ENCODE measurements around the gene GOLGA6D. TPM values are rescaled to one million over a fixed set of nuclear protein-coding genes. Genes with fewer than 3 reads are reported as not detected.
"Not testable (repeated sequence)": the region's sequence is repeated elsewhere in the genome, so short reads cannot be mapped to it uniquely, and the experiment has no call there.

The GOLGA6D gene
- total RNA-seq, 4 donors from 2014 or later = not detected

DNA sequence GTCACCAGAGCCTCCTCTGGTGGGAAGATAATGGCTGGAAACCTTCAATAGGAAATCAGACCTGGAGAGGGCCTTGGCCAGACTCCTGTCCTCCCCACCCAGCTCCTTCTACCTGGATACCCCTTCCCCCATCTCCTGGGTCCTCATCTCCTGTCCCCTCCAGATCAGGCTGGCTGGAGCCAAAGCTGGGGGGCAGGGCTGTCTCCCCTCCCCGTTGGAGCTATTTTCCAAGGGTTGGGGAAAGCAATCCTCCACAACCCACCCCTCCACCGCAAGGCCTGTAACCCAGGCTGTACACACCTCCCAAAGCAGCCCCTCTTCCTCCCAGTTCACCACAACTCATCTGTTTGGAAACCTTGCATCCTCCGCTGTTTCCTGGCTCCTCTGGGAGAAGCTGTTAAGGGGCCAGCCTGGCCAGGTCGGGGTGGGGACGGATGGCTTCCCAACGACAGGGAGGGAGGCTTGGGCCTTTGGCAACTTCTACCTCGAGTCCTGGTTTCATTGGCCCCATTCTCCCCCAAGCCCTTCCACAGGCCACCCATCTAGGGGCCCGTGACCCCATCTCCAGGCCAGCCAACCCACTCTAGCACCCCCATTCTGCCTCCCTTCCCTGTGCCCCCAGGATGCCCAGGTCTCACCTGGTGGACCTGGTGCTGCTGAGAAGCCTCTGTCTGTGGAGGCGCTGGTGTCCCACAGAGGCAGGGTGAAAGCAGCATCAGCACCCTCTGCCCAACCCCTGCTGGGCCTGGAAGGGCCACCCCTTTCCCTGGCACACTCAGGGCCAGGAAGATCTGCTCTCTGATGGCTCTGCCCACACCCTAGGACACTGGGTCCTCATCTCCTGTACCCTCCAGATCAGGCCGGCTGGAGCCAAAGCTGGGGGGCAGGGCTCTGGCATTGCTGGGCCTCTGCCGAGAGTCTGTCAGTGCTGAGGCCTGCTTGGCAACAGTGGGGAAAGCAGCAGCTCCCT lies 46.6 kb upstream of the GOLGA6D start:
- H3K27ac ChIP-seq = no peak overlapping the region
- ATAC-seq = no peak
- no peaks in the 10 kb centered on the region for H3K9me3 ChIP-seq
- H3K4me1 ChIP-seq = no peaks in the 10 kb centered on the region
- no peak overlapping the region for H3K4me3 ChIP-seq
- in situ Hi-C loops (cut with MboI; ENCODE audit: low sequenced_read_pairs in 4 of 4) = no loop called here
- DNase-seq = no peak
- peaks cover 0 to 7% (median 2%) of the 10 kb centered on the region in 3 donors for H3K27me3 ChIP-seq
- intact Hi-C loops (cut with DNase I; ENCODE audit: low total_unique reads) = loop anchor here (10.0 kb wide), 1 partner anchor 89 kb away; no protein-coding TSS in a partner anchor
- TF ChIP-seq, protein P1, sequence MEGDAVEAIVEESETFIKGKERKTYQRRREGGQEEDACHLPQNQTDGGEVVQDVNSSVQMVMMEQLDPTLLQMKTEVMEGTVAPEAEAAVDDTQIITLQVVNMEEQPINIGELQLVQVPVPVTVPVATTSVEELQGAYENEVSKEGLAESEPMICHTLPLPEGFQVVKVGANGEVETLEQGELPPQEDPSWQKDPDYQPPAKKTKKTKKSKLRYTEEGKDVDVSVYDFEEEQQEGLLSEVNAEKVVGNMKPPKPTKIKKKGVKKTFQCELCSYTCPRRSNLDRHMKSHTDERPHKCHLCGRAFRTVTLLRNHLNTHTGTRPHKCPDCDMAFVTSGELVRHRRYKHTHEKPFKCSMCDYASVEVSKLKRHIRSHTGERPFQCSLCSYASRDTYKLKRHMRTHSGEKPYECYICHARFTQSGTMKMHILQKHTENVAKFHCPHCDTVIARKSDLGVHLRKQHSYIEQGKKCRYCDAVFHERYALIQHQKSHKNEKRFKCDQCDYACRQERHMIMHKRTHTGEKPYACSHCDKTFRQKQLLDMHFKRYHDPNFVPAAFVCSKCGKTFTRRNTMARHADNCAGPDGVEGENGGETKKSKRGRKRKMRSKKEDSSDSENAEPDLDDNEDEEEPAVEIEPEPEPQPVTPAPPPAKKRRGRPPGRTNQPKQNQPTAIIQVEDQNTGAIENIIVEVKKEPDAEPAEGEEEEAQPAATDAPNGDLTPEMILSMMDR (IDR thresholded peaks at IDR 0.05 in 4 of 5, conservative IDR thresholded peaks at IDR 0.05 in 1 of 5) = no peak
- TF ChIP-seq POLR2A (IDR thresholded peaks at IDR 0.05) = no peak
- H3K36me3 ChIP-seq = no peaks in the 10 kb centered on the region

DNA sequence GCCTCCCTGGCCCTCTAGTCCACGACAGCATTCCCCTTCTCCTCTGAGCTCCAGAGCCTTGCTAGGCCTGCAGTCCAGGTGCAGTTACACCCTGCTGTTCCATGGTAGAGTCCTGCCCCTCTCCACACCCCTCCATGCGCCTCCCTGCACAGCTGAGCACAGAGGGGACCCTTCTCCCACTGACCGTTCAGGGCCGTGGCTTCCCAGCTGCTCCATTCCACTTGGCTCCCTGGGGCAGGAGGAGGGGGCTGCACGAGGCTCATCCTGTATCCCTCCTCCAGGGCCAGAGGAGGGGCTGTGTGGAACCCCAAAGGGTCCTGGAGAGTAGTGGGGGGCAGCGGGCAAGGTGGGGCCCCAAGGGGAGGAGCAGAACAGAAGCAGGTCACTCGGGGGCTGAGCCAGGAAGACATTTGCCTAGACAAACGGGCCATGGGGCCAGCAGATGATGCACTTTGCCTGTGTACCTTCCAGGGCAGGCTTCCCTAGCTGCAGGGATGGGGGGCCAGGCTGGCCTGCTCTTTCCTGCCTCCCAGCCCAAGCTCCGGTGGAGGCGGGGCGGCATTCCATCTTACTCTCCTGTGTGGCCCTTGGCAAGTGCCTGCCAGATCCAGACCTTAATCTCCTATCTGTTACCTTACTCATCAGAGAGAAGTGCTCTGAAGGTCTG lies 45.2 kb upstream of the GOLGA6D start:
- intact Hi-C loops (cut with DNase I; ENCODE audit: low total_unique reads) = loop anchor here (10.0 kb wide), 1 partner anchor 87 kb away; no protein-coding TSS in a partner anchor
- Histone ChIP-seq H3K9me3 (no peaks in the 10 kb centered on the region), H3K27ac (no peak overlapping the region), H3K27me3 (peaks cover 0 to 7% (median 2%) of the 10 kb centered on the region in 3 donors), H3K4me3 (no peak overlapping the region), H3K36me3 (no peaks in the 10 kb centered on the region), H3K4me1 (no peaks in the 10 kb centered on the region)
- in situ Hi-C loops (cut with MboI; ENCODE audit: low sequenced_read_pairs in 4 of 4) = no loop called here
- DNase-seq (no peak), ATAC-seq (no peak)
- TF ChIP-seq POLR2A (IDR thresholded peaks at IDR 0.05) = no peak
- TF ChIP-seq, protein P1 (IDR thresholded peaks at IDR 0.05 in 4 of 5, conservative IDR thresholded peaks at IDR 0.05 in 1 of 5) = no peak

GRCh38 chr15:75238150-75238549 lies 44.5 kb upstream of the GOLGA6D start:
- Histone ChIP-seq H3K9me3 (no peaks in the 10 kb centered on the region), H3K4me3 (no peak overlapping the region), H3K27ac (no peak overlapping the region), H3K4me1 (no peaks in the 10 kb centered on the region), H3K36me3 (no peaks in the 10 kb centered on the region), H3K27me3 (peaks cover 0 to 7% (median under 1%) of the 10 kb centered on the region in 3 donors)
- DNase-seq (no peak), ATAC-seq (no peak)
- in situ Hi-C loops (cut with MboI; ENCODE audit: low sequenced_read_pairs in 4 of 4) (no loop called here), intact Hi-C loops (cut with DNase I; ENCODE audit: low total_unique reads) (loop anchor here (10.0 kb wide), 1 partner anchor 87 kb away; no protein-coding TSS in a partner anchor)
- TF ChIP-seq, protein P1 (IDR thresholded peaks at IDR 0.05 in 4 of 5, conservative IDR thresholded peaks at IDR 0.05 in 1 of 5) = no peak
- no peak for TF ChIP-seq POLR2A (IDR thresholded peaks at IDR 0.05)

DNA sequence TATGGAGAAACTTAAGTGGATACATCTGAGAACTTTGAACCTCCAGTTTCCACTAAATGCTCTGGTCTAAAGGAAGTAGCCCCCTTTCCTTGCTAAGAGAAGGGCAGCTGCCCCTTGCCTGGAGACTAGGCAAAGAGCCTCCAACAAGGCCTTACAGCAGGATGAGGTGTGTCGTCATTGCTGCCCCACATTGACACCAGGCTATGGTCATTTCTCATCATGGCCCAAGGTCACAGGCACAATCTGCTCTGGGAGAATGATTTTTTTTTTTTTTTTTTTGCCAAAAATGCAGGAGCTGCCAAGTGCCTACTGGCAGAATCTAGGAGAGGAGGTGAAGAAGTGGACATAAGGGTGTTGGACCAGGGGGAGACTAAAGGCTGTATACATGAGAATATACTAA lies 36.9 kb upstream of the GOLGA6D start:
- ATAC-seq; in situ Hi-C loops (cut with MboI; ENCODE audit: low sequenced_read_pairs in 4 of 4): not testable (repeated sequence)

GRCh38 chr15:75248991-75249390 lies 33.6 kb upstream of the GOLGA6D start:
- H3K4me1 ChIP-seq; H3K9me3 ChIP-seq; intact Hi-C loops (cut with DNase I; ENCODE audit: low total_unique reads); H3K36me3 ChIP-seq; H3K4me3 ChIP-seq; H3K27me3 ChIP-seq; ATAC-seq; H3K27ac ChIP-seq; in situ Hi-C loops (cut with MboI; ENCODE audit: low sequenced_read_pairs in 4 of 4); DNase-seq: not testable (repeated sequence)

More for the DNA sequence above, 36.9 kb upstream of the GOLGA6D start:
- H3K9me3 ChIP-seq; H3K36me3 ChIP-seq; H3K4me3 ChIP-seq; DNase-seq; H3K4me1 ChIP-seq; H3K27me3 ChIP-seq; intact Hi-C loops (cut with DNase I; ENCODE audit: low total_unique reads); H3K27ac ChIP-seq: not testable (repeated sequence)
